Measurements from ENCODE around the gene TSHZ3. TPM values are rescaled to one million over a fixed set of nuclear protein-coding genes. Genes with fewer than 3 reads are reported as not detected.

The TSHZ3 gene
- polyA plus RNA-seq, 6 donors from 2014 or later: not detected

DNA sequence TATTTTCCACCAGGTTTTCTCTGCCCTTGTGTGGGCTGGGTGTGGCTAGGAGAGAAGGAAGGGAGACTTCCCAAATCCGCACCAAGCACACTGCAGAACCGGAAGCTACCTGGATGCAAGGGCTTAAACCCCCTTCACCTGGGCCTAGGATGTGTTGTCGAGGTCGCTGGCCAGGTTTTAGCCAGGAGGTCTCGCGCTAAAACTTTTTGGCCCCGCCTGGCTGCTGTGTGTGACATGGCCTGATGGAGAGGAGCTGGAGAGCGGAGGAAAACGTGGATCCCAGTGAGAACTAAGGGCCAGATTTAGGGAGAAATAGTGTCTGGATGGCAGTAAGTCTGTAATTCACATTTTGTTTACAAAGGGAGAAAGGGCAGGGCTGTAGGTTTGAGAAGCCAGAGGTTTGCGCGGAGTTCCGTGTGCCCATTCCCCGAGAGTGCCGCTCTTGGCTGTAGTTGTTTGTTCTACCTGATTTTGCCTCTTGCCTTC lies 3.1 kb upstream of the TSHZ3 start:
- peaks cover 12 to 24% (median 22%) of the 10 kb centered on the region in 3 donors for H3K4me1 Mint-ChIP-seq
- peaks cover 63 to 76% (median 74%) of the 10 kb centered on the region in 3 donors for H3K27me3 Mint-ChIP-seq
- H3K9me3 Mint-ChIP-seq: peaks cover 0 to 8% (median 1%) of the 10 kb centered on the region in 7 donors
- no peak for DNase-seq
- H3K36me3 Mint-ChIP-seq: peaks cover 0 to 17% of the 10 kb centered on the region in 2 donors
- peak overlapping the region in 5 of 8 donors; percentile 31 to 80 (median 71) for H3K4me3 Mint-ChIP-seq
- H3K27ac Mint-ChIP-seq: peak overlapping the region in 1 of 6 donors; percentile 9
- no peak for ATAC-seq (ENCODE audit: low read depth in 2 of 2)

DNA sequence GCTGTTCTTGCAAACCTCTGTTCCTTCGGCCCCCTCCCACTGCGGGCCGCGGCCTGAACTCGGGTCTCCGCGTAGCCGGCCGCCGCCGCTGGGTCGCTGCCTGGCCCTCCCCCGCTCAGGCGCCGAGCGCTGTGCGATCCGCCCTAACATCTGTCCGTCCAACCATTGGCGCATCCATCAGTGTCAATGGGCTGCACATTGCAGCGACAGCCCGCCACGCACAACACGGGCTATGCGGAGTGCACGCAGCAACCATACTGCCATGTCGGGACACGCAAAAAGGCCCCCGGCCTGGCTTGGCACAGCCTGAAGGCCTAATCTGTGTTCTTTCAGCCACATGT lies 2.6 kb upstream of the TSHZ3 start:
- Mint-ChIP-seq H3K4me1 (peaks cover 12 to 22% (median 20%) of the 10 kb centered on the region in 3 donors), H3K27ac (no peak overlapping the region), H3K9me3 (peaks cover 0 to 7% (median 0%) of the 10 kb centered on the region in 7 donors), H3K4me3 (peak overlapping the region; percentile 33 to 88 (median 68)), H3K27me3 (peaks cover 63 to 75% (median 74%) of the 10 kb centered on the region in 3 donors), H3K36me3 (peaks cover 0 to 17% of the 10 kb centered on the region in 2 donors)
- DNase-seq (no peak), ATAC-seq (ENCODE audit: low read depth in 2 of 2) (no peak)

DNA sequence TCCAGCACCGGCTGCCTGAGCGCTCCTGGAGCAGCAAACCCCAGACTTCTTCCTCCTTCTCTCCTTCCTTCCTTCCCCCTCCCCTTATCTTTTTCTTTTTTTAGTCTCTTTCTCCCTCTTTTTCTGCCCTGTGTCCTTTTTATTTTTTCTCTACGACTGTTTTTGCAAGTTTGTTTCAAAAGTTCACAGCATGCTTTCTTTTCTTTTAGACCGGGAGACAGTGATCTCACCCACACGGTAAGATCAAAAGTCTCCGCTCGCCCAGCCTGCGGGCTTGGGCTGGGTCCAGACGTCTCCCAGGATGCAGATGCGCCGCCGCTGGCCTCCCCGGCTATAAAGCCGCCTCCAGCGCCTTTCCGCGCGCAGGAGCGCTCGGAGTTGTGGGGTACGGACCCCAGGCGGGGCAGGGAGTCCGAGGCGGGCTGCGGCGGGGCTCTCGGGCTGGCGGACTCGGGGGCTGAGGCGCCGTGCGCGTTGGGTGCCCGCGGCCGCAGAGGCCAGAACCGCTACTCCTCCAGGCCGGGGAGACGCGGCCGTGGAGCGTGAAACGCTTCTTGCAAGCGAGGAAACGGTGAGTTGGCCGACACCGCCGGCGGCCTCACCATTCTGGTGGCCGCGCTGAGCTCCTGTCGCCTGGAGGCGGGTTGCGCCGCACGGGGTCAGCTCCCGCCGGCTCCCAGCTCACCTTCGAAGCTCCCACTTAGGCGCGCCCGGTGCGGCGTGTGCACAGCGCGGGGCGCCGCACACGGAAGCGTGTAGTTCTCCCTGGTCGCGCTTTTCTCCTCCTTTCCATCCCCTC lies 2.0 kb upstream of the TSHZ3 start:
- no peak for DNase-seq
- peaks cover 63 to 74% (median 73%) of the 10 kb centered on the region in 3 donors for H3K27me3 Mint-ChIP-seq
- peaks cover 0 to 17% of the 10 kb centered on the region in 2 donors for H3K36me3 Mint-ChIP-seq
- H3K9me3 Mint-ChIP-seq: peaks cover 0 to 5% (median 0%) of the 10 kb centered on the region in 7 donors
- ATAC-seq (ENCODE audit: low read depth in 2 of 2): no peak
- peak overlapping the region in 1 of 6 donors; percentile 76 for H3K27ac Mint-ChIP-seq
- H3K4me1 Mint-ChIP-seq: peaks cover 12 to 19% (median 18%) of the 10 kb centered on the region in 3 donors
- H3K4me3 Mint-ChIP-seq: peak overlapping the region; percentile 77 to 96 (median 90)

DNA sequence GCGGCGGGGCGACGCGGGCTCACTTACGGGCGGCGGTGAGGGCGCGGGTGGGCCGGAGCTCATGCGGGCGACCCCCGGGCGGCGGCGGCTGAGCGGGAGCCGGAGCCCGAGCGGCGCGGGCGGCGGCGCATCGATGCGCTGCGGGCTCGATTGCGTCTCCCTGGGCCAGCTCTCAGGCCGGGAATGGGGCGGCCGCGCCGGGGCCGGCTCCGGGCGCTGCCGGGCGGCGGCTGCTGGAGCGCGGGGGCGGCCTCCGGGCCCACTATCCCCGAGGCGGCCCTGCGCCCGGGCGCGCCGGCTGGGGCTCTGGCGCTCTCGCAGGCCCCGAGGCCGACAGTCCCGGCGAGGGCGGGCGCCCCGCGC lies 1.4 kb upstream of the TSHZ3 start:
- H3K9me3 Mint-ChIP-seq: peaks cover 0 to 3% (median 0%) of the 10 kb centered on the region in 7 donors
- no peak overlapping the region for H3K27ac Mint-ChIP-seq
- peak in 1 of 2 donors; percentile 21 for ATAC-seq (ENCODE audit: low read depth in 2 of 2)
- peaks cover 12 to 19% (median 18%) of the 10 kb centered on the region in 3 donors for H3K4me1 Mint-ChIP-seq
- peaks cover 66 to 76% (median 72%) of the 10 kb centered on the region in 3 donors for H3K27me3 Mint-ChIP-seq
- peaks cover 0 to 17% of the 10 kb centered on the region in 2 donors for H3K36me3 Mint-ChIP-seq
- no peak for DNase-seq
- H3K4me3 Mint-ChIP-seq: peak overlapping the region in 7 of 8 donors; percentile 50 to 92 (median 87)

DNA sequence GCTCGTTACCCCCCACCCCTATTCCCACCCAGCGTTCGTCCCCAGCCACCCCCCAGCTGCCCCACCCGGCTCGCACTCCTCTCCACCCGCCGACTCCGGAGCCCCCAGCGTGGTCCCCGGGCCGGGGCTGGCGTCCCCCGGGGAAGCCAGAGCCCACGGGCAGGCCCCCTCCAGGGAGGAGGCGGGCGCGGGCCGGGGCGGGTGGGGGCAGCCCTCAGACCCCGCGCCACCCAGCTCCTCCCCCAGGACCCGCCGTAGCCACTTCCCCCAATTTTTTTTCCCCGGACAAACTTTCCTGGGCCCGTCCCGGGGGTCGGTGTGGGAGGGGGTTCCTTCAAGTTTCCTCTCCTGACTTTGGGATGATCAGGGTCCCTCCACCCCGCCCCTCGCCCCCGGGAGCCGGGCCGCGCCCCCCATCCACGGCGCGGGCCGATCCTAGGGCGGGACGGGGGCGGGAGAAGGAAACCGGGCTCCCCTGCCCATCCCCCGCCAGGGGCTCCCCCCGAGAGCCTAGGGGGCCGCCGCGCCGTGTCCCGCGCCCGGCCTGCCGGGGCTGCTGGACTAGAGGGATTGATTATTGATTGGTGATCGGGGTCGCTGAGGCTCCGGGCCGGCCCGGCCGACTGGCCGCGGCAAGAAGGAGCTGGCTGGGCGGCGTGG lies 927 bp upstream of the TSHZ3 start:
- Mint-ChIP-seq H3K27me3 (peaks cover 64 to 79% (median 71%) of the 10 kb centered on the region in 3 donors), H3K4me3 (peak overlapping the region in 5 of 8 donors; percentile 50 to 89 (median 74)), H3K4me1 (peaks cover 12 to 19% (median 18%) of the 10 kb centered on the region in 3 donors), H3K36me3 (peaks cover 0 to 17% of the 10 kb centered on the region in 2 donors), H3K27ac (no peak overlapping the region), H3K9me3 (peaks cover 0 to 3% (median 0%) of the 10 kb centered on the region in 7 donors)
- DNase-seq (no peak), ATAC-seq (ENCODE audit: low read depth in 2 of 2) (no peak)

DNA sequence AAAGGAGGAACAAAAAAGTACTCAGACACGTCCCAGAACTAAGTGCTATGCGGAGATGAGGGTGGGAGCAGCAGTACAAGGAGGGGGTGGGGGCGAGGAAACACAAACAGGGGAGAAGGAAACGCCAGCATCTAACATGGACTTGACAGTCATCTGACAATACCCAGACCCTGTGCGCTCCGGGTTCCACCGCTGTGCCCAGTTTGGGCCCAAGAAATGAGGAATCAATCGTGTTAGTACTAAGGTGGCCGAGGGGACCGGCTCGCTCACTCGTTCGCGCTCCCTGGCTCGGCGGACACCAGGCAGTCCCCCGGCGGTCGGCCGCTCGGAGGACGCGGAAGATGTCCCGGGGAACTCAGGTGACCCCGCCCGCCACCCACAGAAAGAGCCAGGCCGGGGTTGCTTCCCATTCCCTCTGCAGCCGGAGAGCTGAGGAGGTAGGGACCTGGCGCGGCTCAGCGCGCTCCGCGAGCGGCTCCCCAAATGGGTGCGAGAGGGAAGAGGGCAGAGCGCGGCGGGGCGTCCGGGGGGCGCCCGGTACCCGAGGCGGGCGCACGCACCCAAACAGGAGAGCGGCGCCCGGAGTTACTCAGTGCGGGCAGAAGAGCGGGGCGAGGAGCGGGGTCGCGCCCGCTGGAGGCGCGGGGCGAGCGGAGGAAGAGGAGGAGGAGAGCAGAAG lies 616 bp downstream of the TSHZ3 start:
- no peak for DNase-seq
- peaks cover 12 to 18% (median 14%) of the 10 kb centered on the region in 3 donors for H3K4me1 Mint-ChIP-seq
- H3K27me3 Mint-ChIP-seq: peaks cover 58 to 73% (median 67%) of the 10 kb centered on the region in 3 donors
- peak overlapping the region in 1 of 6 donors; percentile 33 for H3K27ac Mint-ChIP-seq
- peak overlapping the region; percentile 78 to 95 (median 82) for H3K4me3 Mint-ChIP-seq
- H3K9me3 Mint-ChIP-seq: peaks cover 0 to 3% (median 0%) of the 10 kb centered on the region in 7 donors
- peaks cover 0 to 17% of the 10 kb centered on the region in 2 donors for H3K36me3 Mint-ChIP-seq
- no peak for ATAC-seq (ENCODE audit: low read depth in 2 of 2)

DNA sequence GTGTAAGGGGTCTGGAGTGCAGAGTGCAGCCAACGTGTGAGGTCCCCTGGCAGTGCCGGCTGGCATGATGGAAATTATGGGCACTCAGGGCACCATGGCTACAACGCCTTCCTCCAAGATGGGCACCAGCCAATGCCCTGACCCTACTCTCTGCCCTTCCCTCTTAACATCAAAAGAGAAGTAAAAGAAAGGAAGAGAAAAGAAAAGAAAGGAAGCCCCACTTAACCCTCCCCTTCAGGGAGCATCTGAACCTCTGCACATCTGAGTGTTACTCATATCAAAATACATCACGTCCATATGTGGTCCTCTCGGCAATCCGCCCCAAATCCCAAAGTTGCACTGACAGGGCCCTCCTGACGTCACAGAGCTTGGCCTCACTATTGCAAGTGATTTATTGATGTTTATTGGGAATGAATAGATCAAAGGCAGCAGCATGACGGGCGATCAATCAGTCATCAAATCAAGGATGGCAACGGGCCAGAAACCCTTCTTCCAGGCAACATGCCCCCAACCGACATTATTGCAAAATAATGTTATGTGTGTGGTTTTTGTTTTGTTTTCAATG lies 1.3 kb downstream of the TSHZ3 start:
- H3K4me1 Mint-ChIP-seq: peaks cover 12 to 18% (median 14%) of the 10 kb centered on the region in 3 donors
- H3K36me3 Mint-ChIP-seq: peaks cover 0 to 17% of the 10 kb centered on the region in 2 donors
- no peak for ATAC-seq (ENCODE audit: low read depth in 2 of 2)
- H3K4me3 Mint-ChIP-seq: peak overlapping the region; percentile 78 to 95 (median 82)
- peak overlapping the region in 2 of 6 donors; percentile 33 to 49 for H3K27ac Mint-ChIP-seq
- peaks cover 53 to 69% (median 62%) of the 10 kb centered on the region in 3 donors for H3K27me3 Mint-ChIP-seq
- peaks cover 0 to 3% (median 0%) of the 10 kb centered on the region in 7 donors for H3K9me3 Mint-ChIP-seq
- DNase-seq: no peak

DNA sequence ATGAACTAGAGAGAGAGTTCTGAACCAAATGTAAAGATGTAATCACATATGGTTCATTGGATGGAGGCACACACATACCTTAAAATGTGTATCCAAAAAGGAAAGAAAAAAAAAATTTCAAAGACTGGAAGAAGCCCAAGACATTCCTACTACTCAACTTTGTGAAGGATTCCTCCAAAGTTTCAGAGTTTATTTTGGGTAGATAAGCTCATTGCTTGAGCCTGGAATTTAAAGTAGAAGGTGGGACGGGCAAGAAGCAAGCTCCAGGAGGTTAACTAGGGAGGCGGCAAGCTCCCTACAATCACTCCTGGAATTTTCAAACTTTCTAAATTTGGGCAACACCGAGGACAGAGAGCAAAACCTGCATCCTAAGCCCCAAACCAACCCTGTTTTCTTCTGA lies 1.9 kb downstream of the TSHZ3 start:
- DNase-seq (no peak), ATAC-seq (ENCODE audit: low read depth in 2 of 2) (no peak)
- H3K4me3 Mint-ChIP-seq: peak overlapping the region in 7 of 8 donors; percentile 78 to 95 (median 82)
- H3K27me3 Mint-ChIP-seq: peaks cover 51 to 66% (median 58%) of the 10 kb centered on the region in 3 donors
- H3K9me3 Mint-ChIP-seq: peaks cover 0 to 3% (median 0%) of the 10 kb centered on the region in 7 donors
- H3K27ac Mint-ChIP-seq: no peak overlapping the region
- peaks cover 0 to 17% of the 10 kb centered on the region in 2 donors for H3K36me3 Mint-ChIP-seq
- H3K4me1 Mint-ChIP-seq: peaks cover 10 to 18% (median 12%) of the 10 kb centered on the region in 3 donors

DNA sequence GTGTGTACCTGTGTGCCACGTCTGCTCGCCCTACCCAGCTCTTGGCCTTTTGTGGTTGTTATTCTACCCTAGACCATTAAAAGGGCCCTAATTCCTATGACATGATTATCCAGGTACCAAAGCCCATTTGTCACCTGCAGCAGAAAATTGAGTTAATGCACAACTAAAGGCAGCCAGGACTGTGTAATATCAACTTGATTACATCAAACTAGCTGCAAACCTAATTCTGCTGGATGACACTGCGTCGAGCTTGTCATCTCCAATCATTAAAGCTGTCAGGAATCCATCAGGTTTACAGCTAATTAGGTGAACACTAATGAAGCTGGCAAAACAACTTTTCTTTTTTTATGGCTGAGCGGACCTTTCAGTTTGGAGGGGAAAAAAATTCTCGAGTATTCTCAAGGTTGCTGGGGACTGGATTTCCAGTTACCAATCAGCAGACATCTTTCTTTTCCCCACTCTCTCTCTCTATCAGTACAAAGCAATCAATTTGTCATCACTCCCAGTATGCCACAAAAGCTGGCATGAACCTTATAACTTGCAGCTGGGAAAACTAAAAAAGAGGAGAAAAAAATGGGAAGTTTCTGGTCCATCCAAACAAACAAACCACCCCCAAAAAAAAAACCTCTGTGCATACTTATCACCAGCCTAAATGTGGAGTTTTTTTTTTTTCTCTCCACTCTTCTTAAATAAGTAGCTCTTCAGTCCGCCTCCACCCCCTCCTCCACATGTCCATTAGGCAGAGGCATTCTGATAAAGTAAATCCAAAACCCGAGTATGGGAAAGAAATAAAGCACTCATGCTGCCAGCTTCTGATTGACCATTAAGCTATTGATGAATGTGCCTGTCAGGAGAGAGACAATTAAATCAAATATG lies 2.8 kb downstream of the TSHZ3 start:
- peak overlapping the region in 2 of 8 donors; percentile 30 to 36 for H3K4me3 Mint-ChIP-seq
- H3K9me3 Mint-ChIP-seq: peaks cover 0 to 2% (median 0%) of the 10 kb centered on the region in 7 donors
- peaks cover 50 to 64% (median 54%) of the 10 kb centered on the region in 3 donors for H3K27me3 Mint-ChIP-seq
- peaks cover 0 to 17% of the 10 kb centered on the region in 2 donors for H3K36me3 Mint-ChIP-seq
- DNase-seq (no peak), ATAC-seq (ENCODE audit: low read depth in 2 of 2) (no peak)
- H3K27ac Mint-ChIP-seq: no peak overlapping the region
- peaks cover 12 to 13% (median 12%) of the 10 kb centered on the region in 3 donors for H3K4me1 Mint-ChIP-seq

DNA sequence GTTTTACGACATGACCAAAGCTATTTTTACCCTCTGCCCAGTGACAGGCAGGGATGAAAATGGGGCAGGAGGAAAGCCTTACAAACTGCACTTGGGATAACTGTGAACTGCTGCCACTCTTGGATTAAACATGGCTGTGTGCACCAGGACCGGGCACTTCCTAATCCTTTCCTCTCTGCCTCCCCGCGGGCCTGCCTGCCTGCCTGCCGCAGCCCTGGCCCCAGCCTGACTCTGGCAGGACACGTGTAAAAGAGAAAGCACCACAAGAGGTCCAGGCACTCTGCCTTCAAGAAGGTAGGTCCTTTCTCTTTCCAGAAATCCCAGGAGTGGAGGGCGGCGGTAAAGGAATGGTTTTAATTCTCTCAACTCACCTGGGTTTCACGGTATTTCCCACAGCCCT lies 4.8 kb downstream of the TSHZ3 start:
- no peak for ATAC-seq (ENCODE audit: low read depth in 2 of 2)

DNA sequence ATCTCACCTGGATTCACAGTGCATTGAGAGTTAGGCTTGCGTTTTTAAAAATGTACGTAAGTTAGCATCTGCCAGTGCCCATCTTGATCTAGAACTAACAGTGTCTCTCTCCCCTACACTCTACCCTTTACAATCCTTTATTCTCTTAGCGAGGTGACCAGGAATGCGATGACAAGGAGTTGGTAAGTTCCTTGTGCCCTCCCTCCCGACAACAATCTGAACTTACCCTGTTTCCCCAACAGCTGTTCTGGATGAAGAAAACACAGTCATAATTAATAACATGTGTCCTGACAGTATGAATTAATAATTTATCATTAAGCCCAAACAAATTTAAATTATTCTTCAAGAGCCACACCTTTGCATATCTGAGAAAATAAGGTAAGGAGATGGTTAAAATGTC lies 6.3 kb downstream of the TSHZ3 start:
- H3K4me3 Mint-ChIP-seq: no peak overlapping the region
- peaks cover 53 to 80% (median 69%) of the 10 kb centered on the region in 3 donors for H3K27me3 Mint-ChIP-seq
- ATAC-seq (ENCODE audit: low read depth in 2 of 2): no peak
- H3K4me1 Mint-ChIP-seq: peaks cover 6 to 23% (median 6%) of the 10 kb centered on the region in 3 donors
- peaks cover 0 to 3% of the 10 kb centered on the region in 2 donors for H3K36me3 Mint-ChIP-seq
- H3K9me3 Mint-ChIP-seq: peaks cover 0 to 2% (median 0%) of the 10 kb centered on the region in 7 donors
- no peak for DNase-seq
- H3K27ac Mint-ChIP-seq: no peak overlapping the region

More for the DNA sequence above, 4.8 kb downstream of the TSHZ3 start:
- Mint-ChIP-seq H3K36me3 (peaks cover 0 to 10% of the 10 kb centered on the region in 2 donors), H3K27me3 (peaks cover 52 to 76% (median 66%) of the 10 kb centered on the region in 3 donors), H3K4me3 (no peak overlapping the region), H3K9me3 (peaks cover 0 to 2% (median 0%) of the 10 kb centered on the region in 7 donors), H3K4me1 (peaks cover 9 to 22% (median 10%) of the 10 kb centered on the region in 3 donors), H3K27ac (no peak overlapping the region)
- no peak for DNase-seq

All from naive B cell (primary cell).